NCI-H2029 (cell line): ENCODE results near the gene PDE8B.

Experiments used
- DNase-seq: peaks from one replicate; lab custom pipeline; 2025; lab: John Stamatoyannopoulos, UW

The PDE8B gene

DNA sequence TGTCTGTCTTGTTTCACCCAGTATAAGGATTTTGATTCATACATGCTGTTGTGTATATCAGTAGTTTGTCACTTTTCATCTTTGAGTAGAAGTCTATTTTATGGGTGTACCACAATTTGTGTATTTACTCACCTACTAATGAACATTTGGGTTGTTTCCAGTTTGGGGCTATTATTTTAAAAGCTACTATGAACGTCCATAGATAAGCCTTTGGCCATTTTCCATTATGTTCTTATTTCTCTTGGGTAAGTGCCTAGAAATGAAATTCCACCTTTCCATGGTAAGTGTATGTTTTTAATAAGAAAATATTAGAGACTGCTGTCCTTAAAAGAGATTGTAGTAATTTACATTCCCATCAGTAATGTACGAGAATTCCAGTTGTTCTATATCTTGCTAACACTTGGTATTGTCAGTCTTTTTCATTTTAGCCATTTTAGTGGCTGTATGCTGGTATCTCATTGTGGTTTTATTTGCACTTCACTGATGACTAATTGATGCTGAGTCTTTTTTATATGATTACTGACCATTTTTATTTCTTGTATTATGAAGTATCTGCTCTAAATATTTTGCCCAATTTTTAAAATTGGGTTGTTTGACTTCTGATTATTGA is 17.9 kb upstream of the PDE8B start:
- DNase-seq: no peak

DNA sequence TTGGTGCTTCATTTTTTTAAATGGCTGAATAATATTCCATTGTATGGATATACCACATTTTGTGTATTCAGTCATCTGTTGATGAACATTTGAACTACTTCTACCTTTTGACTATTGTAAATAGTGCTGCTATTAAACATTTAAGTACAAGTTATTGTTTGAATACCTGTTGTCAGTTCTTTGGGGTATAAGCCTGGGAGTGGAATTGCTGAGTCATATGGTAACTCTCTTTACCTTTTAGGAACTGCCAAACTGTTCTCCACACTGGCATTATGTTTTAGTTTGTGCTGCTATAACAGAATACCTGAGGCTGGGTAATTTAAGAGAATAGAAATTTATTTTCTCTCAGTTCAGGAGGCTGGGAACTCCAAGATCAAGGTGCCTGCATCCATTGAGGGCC is 15.7 kb upstream of the PDE8B start:
- no peak for DNase-seq

DNA sequence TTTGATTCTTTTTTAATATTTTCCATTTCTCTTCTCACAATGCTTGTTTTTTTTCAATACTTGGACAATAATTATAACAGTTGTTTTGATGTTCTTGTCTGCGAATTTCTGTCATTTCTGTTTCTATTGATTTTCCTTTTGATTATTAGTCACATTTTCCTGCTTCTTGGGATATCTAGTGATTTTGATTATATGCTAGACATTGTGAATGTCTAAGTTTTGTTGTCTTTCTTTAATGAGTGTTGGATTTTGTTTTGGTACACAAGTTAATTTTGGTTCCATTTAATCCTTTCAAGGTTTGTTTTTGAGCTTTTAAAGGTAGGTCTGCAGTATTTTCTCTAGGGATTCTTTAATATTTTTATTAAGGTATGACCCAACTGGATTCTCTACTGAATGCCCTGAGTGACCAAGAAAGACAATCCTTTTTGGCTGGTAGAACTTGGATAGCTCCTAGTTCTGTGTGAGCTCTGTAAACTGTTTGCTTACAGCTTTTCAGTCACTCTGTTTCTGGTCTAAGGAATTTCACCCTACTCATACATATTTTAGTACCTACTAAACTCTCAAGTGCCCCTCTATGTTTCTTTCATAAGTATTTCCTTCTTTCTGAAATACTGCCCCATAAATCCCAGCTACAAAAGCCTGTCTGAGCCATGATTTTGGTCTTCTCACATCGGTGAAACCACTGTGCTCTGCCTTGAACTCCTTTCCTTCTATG is 12.5 kb upstream of the PDE8B start:
- no peak for DNase-seq

DNA sequence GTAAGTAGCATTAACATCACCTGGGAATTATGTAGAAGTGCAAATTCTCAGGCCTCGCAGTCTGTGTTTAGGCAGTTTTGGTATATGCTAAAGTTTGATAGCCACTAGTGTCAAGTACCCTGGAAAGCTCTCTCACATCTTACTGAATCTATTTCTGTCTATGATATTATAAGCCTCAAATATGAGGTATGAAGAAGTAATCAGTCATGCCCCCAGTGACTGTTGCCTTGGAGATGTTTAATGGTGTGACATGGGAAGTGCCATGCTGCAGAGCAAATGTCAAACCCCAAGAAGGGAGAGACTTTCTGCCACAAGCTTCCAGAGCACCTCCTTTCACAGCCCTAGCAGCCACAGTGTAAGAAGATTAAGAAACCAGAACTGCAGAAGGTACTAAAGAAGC is 9.8 kb upstream of the PDE8B start:
- no peak for DNase-seq

DNA sequence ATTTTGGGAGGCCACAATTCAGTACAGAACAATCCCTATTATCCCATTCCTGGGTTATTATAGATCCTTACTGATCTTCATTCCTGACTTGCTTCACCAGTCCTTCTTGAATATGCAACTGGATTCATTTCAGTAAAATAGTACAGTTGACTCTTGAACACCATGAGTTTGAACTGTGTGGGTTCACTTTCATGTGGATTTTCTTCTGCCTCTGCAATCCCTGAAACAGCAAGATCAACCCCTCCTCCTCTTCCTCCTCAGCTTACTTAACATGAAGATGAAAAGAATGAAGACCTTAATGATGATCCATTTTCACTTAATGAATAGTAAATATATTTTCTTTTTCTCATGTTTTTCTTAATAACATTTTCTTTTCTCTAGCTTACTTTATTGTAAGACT is 8.3 kb upstream of the PDE8B start:
- DNase-seq: no peak

DNA sequence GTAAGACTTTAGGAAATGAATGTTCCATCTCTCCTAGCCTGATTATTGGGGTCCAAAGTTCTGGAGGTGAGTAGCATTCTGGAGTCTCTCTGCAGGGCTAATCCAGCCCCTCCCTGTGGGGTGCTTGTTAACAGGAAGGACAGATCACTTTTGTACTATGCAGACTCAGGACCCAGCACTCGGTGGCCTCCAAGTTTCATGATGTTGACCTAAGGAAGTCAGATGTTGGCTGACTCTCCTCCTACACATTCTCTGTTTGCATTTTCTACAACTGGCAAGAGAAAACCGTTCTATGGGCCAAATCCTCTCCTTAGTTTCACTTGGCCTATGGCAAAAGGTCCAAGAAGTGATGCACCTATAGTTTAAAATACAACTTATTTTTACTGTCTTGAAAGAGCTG is 5.5 kb upstream of the PDE8B start:
- DNase-seq: no peak

DNA sequence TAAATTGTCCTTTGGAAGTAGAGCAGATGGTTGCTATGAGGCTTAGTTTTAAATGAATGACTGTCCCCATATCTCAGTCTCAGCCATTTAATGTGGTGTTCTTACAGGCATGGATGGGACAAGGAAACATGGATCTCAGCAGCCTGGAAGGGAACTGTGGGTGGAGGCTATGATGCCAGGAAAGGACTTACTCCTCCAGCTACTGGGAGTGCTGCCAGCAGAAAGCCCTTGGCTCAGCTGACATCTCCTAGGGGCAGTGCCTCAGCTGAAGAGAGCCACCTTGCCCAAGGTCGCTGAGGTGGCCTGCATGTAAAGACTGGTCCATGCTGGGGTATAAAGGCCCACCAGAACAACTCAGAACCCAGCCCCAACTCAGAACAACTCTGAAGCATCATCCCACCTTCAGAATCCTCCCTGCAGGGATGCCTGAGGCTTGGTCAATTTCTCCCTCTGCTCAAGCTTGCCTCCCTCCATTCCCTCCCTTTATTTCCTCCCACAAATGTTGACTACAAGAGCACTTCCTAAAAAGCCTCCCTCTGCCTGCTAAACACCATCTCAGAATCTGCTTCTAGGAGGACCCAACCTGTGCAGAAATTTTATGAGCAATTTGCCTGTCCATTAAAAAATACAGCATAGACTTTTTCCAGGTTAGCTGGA is 1.8 kb upstream of the PDE8B start:
- peak; percentile 72 for DNase-seq

DNA sequence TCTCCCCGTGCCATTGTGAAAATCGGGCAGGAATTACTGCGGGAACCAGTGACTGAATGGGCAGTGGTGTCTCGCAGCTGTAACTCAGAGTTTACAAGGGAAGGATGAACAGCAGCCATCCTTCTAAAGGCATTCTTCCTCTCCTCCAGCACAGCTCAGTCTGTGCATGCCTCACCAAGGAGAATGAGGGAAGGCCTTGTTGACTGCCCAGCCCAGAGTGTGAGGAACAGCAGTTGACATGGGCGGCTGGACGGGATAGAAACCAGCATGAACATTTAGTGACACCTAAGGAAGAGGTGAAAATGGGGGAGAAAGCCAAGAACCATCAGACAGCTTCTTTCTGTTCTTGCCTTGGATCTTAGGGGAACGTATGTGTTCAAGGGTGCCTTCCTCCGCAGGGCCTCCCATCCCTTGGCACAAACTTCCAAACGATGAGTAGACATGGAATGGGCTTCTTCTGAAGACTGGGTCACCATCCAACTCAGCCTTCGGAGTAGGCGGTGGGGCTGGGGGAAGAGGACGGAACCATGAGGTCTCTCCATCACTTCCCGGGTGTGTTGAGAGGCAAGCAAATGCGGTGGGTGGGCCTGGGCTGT is 887 bp upstream of the PDE8B start:
- DNase-seq: no peak

DNA sequence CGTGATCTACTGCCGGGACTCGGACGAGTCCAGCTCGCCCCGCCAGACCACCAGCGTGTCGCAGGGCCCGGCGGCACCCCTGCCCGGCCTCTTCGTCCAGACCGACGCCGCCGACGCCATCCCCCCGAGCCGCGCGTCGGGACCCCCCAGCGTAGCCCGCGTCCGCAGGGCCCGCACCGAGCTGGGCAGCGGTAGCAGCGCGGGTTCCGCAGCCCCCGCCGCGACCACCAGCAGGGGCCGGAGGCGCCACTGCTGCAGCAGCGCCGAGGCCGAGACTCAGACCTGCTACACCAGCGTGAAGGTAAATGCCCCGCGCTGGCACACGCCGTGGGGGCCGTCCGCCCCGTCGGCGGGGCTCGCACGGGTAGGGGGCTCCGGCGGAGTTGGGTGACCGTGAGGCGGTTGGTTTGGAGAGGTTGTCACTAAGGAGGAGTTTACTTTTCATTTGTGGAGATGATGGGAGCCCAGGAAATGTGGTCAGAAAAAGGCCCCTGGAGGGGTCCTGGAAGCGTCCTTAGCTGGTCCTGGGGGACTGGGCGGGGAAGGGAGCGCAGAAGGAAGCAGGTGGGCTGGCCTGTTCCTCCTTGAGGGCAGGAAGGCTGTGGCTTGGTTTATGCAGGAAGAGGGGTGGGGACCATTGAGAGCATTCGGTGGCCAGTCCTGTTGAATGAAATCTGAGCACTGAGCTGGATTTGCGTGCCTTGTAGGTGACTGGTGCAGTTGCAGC is 647 bp downstream of the PDE8B start:
- DNase-seq: peak; percentile 67

DNA sequence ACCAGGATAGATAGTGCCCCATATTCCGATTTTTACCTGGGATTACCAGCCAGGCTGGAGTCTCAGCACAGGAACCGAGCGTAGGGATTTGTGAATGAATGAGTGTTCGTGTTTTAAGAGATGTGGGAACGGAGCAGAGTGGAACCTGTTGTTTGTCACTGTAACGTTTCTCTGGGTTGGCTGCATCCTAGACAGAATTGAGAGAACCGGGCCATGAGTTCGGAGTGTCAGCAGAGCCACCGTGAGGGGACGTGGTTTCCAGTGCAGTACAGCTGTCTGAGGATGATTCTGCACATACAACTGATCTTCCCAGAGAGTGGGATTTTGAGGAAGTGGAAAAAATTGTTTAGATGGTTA is 1.2 kb downstream of the PDE8B start:
- no peak for DNase-seq

DNA sequence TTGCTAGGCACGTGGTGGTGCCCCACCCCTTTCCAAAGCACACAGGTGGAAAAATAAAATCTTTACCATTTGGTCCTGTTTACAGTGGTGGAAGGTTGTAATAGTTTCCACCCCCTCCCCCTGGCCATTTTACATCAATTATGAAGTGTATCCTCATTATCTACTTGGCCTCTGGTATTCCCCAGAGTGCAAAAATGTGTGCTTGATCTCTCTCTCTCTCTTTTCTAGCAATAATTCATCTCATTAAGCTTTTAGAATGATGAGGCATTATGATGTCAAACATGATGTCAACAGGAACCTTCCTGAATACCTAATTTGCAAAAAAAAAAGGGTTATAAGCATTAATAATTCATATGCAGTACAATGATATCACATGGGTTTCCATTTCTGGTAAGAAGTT is 3.1 kb downstream of the PDE8B start:
- no peak for DNase-seq

DNA sequence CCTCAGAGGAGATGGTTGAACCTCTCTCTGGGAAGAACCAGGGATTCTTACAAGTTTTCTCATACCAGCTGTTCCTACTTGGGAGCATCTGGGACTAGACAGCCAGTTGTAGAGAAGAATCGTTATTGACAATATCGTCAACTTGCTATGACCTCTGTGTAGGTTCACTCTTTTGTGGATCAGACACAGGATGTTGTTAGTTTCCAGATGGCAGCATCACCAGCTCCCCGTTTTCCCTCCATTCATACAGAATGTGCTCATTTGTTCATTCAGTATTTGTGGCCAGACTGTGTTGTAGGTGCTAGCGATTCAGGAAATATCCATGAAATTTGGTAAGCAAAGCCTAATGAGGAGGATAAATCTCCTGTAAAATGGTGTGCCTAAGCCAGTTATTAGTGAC is 3.7 kb downstream of the PDE8B start:
- DNase-seq: no peak

DNA sequence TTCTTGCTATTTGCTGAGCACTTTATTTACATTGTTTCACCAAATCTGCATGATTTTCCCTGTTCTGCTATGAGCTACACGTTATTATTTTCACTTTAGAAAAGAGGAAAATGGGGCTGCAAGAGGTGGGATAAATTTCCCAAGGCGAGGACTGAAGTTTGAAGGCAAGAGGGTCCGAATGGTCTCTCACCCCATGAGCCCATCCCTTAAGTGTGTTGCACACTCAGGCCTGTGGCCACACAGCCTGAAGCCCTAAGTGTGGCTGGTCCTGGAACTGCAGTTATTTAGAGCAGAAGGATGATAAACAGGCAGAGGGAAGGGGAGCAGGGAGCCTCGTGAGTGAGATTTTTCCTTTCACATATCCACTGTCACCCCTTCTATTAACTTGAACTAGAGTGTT is 7.8 kb downstream of the PDE8B start:
- no peak for DNase-seq

DNA sequence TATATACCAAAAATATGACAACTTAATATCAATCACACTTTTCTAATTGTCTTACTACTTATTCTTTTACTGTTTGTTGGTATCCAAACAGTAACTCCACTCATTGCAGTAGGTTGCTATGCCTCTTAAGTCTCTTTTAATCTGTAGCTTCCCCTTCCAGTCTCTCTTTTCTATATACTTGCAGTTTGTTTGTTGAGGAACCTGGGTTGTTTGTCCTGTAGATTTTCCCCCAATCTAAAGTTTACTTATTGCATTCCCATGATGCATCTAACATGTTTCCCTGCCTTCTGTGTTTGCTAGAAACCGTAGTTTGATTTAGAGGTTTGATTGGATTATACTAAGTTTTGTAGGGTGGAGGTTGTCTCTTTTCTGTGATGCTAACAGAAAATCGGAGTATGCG is 10.6 kb downstream of the PDE8B start:
- DNase-seq: no peak

DNA sequence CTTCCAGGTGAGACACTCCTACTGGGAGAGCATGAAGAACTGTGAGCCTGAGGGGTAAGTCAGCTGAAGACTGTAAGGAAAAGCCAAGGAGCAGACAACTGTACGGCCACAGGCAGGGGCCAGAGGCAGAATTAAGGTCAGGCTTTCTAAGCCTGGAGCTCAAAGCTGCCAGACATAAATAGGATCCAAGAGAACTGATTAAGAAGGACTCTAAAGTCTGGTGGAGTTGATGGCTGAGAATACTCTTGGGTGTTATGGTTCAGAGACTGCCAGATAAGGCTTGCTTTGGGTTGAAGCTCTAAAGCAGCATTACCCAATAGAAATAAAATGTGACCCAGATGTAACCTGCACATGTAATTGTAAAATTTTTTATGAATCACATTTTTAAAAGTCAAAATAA is 12.2 kb downstream of the PDE8B start:
- DNase-seq: no peak

DNA sequence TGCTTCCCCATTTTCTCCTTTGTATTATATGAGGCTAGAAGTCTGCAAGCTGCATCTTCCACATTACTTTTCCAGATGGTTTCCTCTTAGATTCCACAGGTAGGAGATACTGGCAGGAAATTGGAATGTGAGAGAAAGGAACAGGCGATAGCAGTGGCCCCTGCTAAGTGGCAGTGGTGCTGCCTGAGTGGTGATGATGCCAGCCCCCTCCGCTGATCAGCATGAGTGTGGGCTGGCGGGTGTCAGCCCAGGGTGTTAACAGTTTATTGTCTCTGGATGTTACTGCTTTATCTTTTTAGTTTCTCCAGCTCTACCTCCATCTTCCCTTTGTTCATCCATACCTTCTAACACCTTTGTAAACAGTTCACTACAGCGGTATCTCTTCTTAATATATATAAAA is 13.2 kb downstream of the PDE8B start:
- DNase-seq: no peak

DNA sequence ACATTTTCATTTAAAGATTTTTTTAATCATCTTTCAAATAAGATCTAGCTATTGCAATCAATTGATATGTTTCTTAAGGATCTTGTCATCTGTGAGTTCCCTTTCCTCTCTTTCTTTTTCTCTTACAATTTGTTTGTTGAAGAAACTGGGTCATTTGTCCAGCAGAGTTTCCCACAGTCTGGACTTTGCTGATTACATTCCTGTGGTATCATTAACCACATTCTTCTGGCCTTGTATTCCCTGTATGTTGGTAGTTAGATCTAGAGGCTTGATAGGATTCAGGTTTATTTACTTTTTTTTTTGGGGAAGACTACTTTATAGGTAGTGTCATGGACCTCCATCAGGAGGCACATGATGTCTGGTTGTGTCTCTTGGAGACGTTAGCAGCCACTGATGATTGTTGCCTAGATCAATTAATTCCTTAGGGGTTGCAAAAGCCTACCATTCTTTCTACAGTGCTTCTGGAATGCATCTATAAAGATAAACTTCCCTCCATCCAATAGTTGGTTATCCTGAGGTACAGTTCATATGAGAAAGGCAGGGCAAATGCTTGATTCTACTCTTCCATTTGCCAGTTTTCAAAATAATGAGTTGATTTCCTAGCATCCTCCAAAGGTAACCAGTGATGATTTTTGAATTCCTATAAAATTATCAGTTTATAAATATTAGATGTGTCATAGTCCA is 14.3 kb downstream of the PDE8B start:
- DNase-seq: no peak

DNA sequence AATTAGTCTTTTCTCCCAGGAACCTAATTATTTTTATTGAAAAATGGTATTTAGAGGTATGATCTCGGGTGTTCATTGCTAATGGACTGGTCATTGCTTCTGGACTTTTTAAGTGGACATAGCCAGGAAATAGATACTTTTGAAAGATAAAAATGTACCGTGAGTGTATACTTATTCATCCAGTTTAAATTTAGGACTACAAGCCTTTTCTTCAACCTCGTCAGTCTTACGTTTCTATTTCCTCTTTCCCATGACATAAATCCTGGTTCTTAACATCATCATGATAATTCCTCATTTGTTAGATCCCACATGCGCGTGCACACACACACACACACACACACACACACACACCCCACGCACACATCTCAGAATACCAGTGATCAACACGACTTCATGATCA is 15.1 kb downstream of the PDE8B start:
- no peak for DNase-seq

DNA sequence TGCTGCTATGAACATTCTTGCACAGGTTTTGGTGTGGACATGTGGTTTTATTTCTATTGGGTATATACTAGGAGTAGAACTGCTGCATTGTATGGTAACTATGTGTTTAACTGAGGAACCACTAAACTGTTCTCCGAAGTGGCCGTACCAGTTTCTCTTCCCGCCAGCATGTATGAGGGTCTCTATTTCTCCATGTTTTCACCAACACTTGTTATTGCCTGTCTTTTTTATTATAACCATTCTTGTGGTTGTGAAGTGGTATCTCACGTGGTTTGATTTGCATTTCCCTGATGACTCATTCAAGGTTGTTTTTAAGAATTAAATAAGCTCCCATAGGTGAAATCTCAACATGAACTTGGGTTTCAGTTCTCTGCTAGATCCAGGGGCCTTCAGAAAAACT is 19.4 kb downstream of the PDE8B start:
- no peak for DNase-seq

DNA sequence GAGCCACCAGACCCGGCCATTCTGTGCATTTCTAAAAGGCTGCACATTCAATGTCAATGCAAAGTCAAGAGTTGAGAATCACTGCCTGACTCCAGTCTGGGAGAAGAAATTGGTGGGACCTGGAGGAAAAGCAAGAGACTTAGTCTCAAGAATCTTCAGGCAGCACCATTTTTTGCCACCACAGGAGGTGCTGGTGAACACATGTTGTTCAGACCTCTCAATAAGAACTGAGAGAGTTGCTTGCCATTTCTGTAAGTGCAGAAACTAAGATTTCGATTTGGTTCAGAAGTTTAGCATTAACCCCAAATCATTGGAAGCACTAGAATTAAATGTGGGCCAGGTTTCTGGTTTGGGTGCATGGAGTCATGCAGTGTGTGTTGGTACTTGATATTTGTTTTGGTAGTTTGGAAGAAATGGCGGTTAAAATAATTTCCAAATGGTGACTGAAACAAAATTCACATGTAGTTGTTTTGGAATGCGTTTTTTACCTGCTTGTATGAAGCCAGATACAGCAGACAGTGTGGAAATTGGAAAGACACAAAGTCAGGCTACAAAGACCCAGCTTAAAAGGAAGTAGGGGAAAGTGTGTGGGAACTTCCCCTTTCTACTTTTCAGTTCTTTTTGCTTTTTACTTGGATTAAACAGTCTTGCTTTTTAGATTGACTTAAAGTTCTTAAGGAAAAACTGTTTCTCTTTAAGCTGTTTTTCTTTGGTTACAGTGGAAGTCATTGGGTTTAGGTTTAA is 20.4 kb downstream of the PDE8B start:
- DNase-seq: no peak

DNA sequence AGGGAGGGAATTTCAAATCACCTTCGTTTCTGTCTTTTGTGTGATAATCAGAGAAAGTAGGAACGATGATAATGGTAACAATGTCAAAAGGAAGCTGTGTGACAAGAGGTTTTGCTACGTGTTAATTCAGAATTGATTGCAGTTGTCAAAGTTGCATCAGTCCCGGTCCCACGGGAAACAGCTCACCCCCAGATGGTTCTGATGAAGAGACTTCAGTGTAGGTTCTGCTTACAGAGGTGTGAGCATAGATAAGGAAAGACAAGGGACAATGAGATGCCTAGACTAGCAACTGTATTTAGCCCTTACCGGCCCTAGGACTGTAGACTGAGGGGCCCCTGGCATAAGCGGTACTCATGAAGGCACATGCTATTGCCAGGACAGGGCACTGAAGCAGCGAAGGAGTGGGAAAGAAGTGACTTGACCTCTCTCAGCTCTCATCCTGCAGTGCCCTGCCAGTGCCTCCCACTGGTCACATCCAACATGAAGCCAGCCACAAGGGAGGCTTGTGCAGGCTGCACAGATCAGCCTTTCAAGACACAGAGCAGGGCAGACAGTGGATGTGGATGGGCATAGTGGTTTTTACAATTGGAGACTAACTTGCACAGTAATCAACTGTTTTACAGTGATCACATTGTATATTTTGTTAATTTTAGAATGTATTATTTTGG is 21.1 kb downstream of the PDE8B start:
- no peak for DNase-seq
